ENCODE measurements around the gene ARSB.

Gene ARSB

DNA sequence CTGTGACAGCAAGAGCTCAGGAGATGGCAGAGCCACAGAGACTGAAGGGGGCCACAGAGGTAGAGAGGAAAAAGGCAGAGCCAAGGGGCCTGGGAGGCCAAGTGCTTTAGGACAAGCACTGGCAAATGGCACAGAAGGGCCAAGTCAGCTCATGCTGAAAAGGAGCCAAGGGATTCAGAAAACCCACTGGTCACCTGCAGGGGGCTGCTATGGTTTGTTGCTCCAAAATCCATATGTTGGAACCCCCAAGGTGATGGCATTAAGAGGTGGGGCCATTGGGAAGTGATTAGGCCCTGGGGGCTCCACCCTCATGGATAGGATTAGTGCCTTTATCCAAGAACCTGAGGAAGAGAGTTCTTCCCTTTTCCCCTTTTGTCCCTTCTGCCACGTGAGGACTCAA, 165.4 kb downstream of the ARSB start:
- TF ChIP-seq, protein P1, sequence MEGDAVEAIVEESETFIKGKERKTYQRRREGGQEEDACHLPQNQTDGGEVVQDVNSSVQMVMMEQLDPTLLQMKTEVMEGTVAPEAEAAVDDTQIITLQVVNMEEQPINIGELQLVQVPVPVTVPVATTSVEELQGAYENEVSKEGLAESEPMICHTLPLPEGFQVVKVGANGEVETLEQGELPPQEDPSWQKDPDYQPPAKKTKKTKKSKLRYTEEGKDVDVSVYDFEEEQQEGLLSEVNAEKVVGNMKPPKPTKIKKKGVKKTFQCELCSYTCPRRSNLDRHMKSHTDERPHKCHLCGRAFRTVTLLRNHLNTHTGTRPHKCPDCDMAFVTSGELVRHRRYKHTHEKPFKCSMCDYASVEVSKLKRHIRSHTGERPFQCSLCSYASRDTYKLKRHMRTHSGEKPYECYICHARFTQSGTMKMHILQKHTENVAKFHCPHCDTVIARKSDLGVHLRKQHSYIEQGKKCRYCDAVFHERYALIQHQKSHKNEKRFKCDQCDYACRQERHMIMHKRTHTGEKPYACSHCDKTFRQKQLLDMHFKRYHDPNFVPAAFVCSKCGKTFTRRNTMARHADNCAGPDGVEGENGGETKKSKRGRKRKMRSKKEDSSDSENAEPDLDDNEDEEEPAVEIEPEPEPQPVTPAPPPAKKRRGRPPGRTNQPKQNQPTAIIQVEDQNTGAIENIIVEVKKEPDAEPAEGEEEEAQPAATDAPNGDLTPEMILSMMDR (conservative IDR thresholded peaks at IDR 0.05; ENCODE audit: control insufficient read depth, insufficient read depth, low read depth, low read length) = no peak
- no peak for DNase-seq (ENCODE audit: low read depth)

DNA sequence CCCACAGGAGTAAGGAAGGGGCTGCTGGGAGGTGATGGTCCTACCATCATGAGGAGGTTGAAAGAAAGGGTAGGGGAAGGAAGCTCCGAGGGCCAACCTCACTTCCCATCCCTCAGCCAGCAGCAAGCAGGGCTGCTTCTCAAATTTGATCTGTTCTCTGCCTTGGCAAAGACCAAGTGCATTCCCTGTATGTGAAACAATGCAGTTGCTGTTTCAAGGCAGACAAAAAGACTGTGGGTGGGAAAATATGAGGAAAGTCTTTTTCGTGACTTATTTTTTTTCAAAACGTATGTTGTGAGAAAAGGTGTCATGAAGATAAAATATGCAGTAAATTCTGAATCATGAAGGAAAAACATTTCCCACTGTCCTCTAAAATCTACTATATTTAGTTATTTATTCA, 165.9 kb downstream of the ARSB start:
- H3K4me3 ChIP-seq (ENCODE audit: control insufficient read depth, low read depth, low read length) = no peak overlapping the region
- TF ChIP-seq, protein P1 (conservative IDR thresholded peaks at IDR 0.05; ENCODE audit: control insufficient read depth, insufficient read depth, low read depth, low read length) = no peak
- no peak for DNase-seq (ENCODE audit: low read depth)

More for the DNA sequence above, 165.4 kb downstream of the ARSB start:
- H3K4me3 ChIP-seq (ENCODE audit: control insufficient read depth, low read depth, low read length) = no peak overlapping the region

DNA sequence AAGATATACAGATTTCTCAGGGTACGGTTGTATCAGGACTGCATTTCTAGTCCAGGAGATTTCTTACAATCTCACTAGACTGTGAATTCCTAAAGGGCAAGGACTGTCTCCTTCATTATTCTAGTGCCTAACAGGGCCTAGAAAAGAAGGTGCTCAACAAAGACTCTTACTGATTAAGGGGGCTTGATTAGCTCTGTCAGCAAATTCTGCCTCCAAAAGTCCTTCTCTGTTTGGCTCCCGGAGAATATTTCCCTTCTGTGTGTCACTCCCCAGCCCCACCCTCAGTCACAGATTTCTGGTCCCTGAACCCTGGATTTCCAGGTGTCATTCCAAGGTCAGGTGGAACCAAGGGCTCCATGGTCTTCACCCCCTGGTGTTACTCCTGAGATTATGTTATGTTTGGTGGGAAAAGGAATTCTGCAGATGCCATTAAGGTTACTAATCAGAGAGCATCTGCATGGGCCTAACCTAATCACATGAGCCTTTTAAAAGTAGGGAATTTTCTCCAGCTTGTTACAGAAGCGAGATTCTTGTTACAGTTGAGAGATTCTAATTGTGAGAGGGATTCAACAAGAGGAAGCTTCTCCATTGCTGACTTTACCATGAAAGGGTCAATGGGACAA, 168.9 kb downstream of the ARSB start:
- H3K4me3 ChIP-seq (ENCODE audit: control insufficient read depth, low read depth, low read length) = no peak overlapping the region
- TF ChIP-seq, protein P1 (conservative IDR thresholded peaks at IDR 0.05; ENCODE audit: control insufficient read depth, insufficient read depth, low read depth, low read length) = no peak
- DNase-seq (ENCODE audit: low read depth) = no peak

DNA sequence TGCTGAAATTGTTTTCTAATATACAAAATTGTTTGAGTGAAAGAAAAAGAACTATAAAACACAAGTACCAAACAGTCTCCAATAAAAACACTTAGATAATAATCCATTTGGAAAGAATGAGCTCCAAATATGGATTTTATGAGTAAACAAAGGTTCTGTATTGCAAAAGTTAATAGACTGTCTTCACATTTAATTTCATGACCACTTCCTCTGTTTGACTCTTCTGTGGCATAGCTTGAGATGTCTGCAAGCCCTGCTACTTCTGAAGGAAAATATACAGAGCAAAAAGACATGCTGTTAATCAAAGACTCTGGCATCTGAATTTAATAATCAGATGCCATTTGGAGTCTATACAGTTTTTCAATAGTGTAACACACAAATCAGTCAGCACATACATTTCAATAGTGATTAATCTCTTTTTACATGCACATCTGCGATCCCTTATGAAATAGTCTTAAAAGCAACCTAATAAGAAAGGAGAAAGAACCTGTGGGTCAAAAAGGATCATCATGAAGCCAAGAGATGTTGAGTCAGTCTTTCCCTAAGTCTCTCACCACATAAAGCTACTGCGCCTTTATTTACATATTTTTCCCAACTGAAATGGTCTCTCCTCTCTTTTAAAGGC, 171.1 kb downstream of the ARSB start:
- DNase-seq (ENCODE audit: low read depth) = no peak
- TF ChIP-seq, protein P1 (conservative IDR thresholded peaks at IDR 0.05; ENCODE audit: control insufficient read depth, insufficient read depth, low read depth, low read length) = no peak
- H3K4me3 ChIP-seq (ENCODE audit: control insufficient read depth, low read depth, low read length) = no peak overlapping the region

DNA sequence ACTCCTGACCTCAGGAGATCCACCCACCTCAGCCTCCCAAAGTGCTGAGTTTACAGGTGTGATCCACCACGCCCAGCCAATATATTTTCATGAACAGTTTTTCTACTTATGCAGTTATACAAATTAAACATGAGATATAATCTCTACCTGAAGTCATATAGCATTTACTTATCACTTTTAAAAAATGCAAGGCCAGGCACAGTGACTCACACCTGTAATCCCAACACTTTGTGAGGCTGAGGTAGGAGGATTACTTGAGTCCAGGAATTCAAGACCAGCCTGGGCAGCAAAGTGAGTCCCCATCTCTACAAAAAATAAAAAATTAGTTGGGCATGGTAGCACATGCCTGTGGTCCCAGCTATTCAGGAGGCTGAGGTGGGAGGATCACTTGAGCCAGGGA, 171.8 kb downstream of the ARSB start:
- TF ChIP-seq, protein P1 (conservative IDR thresholded peaks at IDR 0.05; ENCODE audit: control insufficient read depth, insufficient read depth, low read depth, low read length) = no peak
- no peak overlapping the region for H3K4me3 ChIP-seq (ENCODE audit: control insufficient read depth, low read depth, low read length)
- DNase-seq (ENCODE audit: low read depth) = no peak

DNA sequence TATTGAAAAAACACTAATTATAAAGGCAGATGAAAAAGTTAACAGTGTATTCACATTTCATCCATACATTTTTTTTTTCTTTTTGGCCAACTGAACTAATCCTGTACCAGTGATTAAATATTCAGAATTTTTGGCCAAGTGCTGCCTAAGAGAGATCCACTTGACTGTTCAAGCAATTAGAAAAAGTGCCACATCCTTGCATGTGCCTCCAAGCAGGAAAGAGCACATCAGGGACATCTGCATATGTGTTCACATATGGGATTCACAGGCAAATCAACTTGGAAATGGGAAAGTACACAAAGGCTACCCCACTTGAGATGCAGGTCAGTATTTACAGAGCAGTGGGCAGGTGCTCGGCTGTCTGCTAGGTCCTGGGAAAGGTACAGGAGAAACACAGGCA, 173.2 kb downstream of the ARSB start:
- no peak overlapping the region for H3K4me3 ChIP-seq (ENCODE audit: control insufficient read depth, low read depth, low read length)
- DNase-seq (ENCODE audit: low read depth) = no peak
- TF ChIP-seq, protein P1 (conservative IDR thresholded peaks at IDR 0.05; ENCODE audit: control insufficient read depth, insufficient read depth, low read depth, low read length) = no peak

Measured in fibroblast of mammary gland (primary cell).